Activated CD8-positive, alpha-beta memory T cell treated with anti-CD3 and anti-CD28 coated beads, Interleukin-2, amount 50 U/mL, for 48 hours (primary cell): ENCODE data around the gene SCD5.
"Not testable (repeated sequence)": the region's sequence is repeated elsewhere in the genome, so short reads cannot be mapped to it uniquely, and the experiment has no call there.

Experiments
- DNase-seq: peaks from one replicate; pipeline ENCODE4 v3.0.0-alpha.2; 2020

SCD5 gene

GRCh38 chr4:82798168-82799005 is at the start of gene SCD5:
Gene SCD5, minus strand, starts transcription at chr4:82798796. Its CDS starts 259 bp downstream, at chr4:82798537.
- peak; percentile 82 for DNase-seq

GRCh38 chr4:82842593-82842992 is 44.0 kb upstream of the SCD5 start:
- DNase-seq = no peak

- no peak for DNase-seq
Observed at GRCh38 chr4:82839624-82840023, 41.0 kb upstream of the SCD5 start.

GRCh38 chr4:82833696-82834313 is 35.2 kb upstream of the SCD5 start:
- DNase-seq = no peak

GRCh38 chr4:82833060-82833459 is 34.5 kb upstream of the SCD5 start:
- DNase-seq = not testable (repeated sequence)

GRCh38 chr4:82825425-82825824 is 26.8 kb upstream of the SCD5 start:
- DNase-seq = no peak

- DNase-seq = no peak
Observed at GRCh38 chr4:82823062-82823461, 24.5 kb upstream of the SCD5 start.

GRCh38 chr4:82820689-82821088 is 22.1 kb upstream of the SCD5 start:
- DNase-seq = no peak

GRCh38 chr4:82818664-82819662 is 20.4 kb upstream of the SCD5 start:
- DNase-seq = no peak

GRCh38 chr4:82816874-82817273 is 18.3 kb upstream of the SCD5 start:
- DNase-seq = not testable (repeated sequence)

GRCh38 chr4:82814034-82814433 is 15.4 kb upstream of the SCD5 start:
- DNase-seq = no peak

- no peak for DNase-seq
Observed at GRCh38 chr4:82811838-82812341, 13.3 kb upstream of the SCD5 start.

- DNase-seq = no peak
Observed at GRCh38 chr4:82811392-82811791, 12.8 kb upstream of the SCD5 start.

GRCh38 chr4:82810176-82810575 is 11.6 kb upstream of the SCD5 start:
- no peak for DNase-seq

GRCh38 chr4:82809619-82810018 is 11.0 kb upstream of the SCD5 start:
- DNase-seq = no peak

GRCh38 chr4:82803746-82804145 is 5.2 kb upstream of the SCD5 start:
- DNase-seq = no peak

GRCh38 chr4:82802911-82803310 is 4.3 kb upstream of the SCD5 start:
- DNase-seq = no peak

GRCh38 chr4:82801910-82802521 is 3.4 kb upstream of the SCD5 start:
- no peak for DNase-seq

GRCh38 chr4:82799006-82799881 is 648 bp upstream of the SCD5 start:
- peak; percentile 55 for DNase-seq

- peak; percentile 62 for DNase-seq
Observed at GRCh38 chr4:82797405-82798111, 1.0 kb downstream of the SCD5 start.

GRCh38 chr4:82797040-82797404 is 1.6 kb downstream of the SCD5 start:
- DNase-seq = no peak
